Caco-2 (cell line): ENCODE measurements around the gene DDX60. TPM values are rescaled to one million over a fixed set of nuclear protein-coding genes. Genes with fewer than 3 reads are reported as not detected.

Experiments used
- BruUV-seq: library from RNA; stranded (reverse); fragments of 400-500 nt; replicated peaks from 2 replicates; lab custom pipeline; 2021; lab: Mats Ljungman, UMichigan
- CTCF ChIA-PET: fragments of 300-600 bp; sonication (Branson Sonifier 250); formaldehyde crosslinking; loops from one replicate; lab custom pipeline; 2022; ENCODE audit warnings: antibody characterized with exemption; lab: Charles Lee
- POLR2A ChIA-PET: fragments of 300-600 bp; sonication (Branson Sonifier 250); formaldehyde crosslinking; loops from one replicate; lab custom pipeline; 2022; ENCODE audit warnings: antibody characterized with exemption; lab: Charles Lee
- DNase-seq, 2 experiments: peaks; one replicate each; pipeline versions ENCODE4 v3.0.0 to v3.0.0-alpha.2; 2020 to 2022
- H3K27me3 ChIP-seq: replicated peaks from 2 replicates; pipeline ENCODE4 v1.6.0; 2011; ENCODE audit warnings: low read length; ENCODE audit not compliant: control insufficient read depth, insufficient read depth
- H3K36me3 ChIP-seq: 2 replicates; pipeline ENCODE4 v1.5.1; 2011; ENCODE audit warnings: low read length; ENCODE audit not compliant: control insufficient read depth, insufficient read depth
- H3K4me1 ChIP-seq: fragments of 250-450 bp; sonication (Bioruptor Pico); 2 replicates; pipeline ENCODE4 v1.5.1; 2020; ENCODE audit warnings: mild to moderate bottlenecking
- H3K4me3 ChIP-seq: 2 replicates; pipeline ENCODE4 v1.5.1; 2011; ENCODE audit warnings: low read depth, mild to moderate bottlenecking, control low read depth, low read length
- H3K9me3 ChIP-seq: fragments of 250-450 bp; sonication (Bioruptor Pico); 2 replicates; pipeline ENCODE4 v1.5.1; 2020; ENCODE audit warnings: mild to moderate bottlenecking, moderate library complexity
- H3K27ac Mint-ChIP-seq: one replicate; pipeline ENCODE4 v1.8.0; 2022; ENCODE audit warnings: mixed read lengths; ENCODE audit not compliant: unreplicated experiment
- H3K27me3 Mint-ChIP-seq: one replicate; pipeline ENCODE4 v1.8.0; 2022; ENCODE audit warnings: mixed read lengths; ENCODE audit not compliant: insufficient read depth, unreplicated experiment
- H3K36me3 Mint-ChIP-seq: one replicate; pipeline ENCODE4 v1.8.0; 2022; ENCODE audit warnings: mild to moderate bottlenecking, mixed read lengths; ENCODE audit not compliant: insufficient read depth, unreplicated experiment
- H3K4me1 Mint-ChIP-seq: one replicate; pipeline ENCODE4 v1.8.0; 2022; ENCODE audit warnings: low read depth, mixed read lengths; ENCODE audit not compliant: unreplicated experiment
- H3K4me3 Mint-ChIP-seq: one replicate; pipeline ENCODE4 v1.8.0; 2022; ENCODE audit warnings: mild to moderate bottlenecking, moderate library complexity, mixed read lengths; ENCODE audit not compliant: unreplicated experiment
- H3K9me3 Mint-ChIP-seq: one replicate; pipeline ENCODE4 v1.8.0; 2022; ENCODE audit warnings: mixed read lengths; ENCODE audit not compliant: unreplicated experiment
- CTCF ChIP-seq, 2 experiments: fragments of 200-600 bp in 1 of 2; IDR thresholded peaks; 1 replicate in 1 of 2; 2 replicates in 1 of 2; pipeline versions ENCODE4 v1.5.1 to v1.8.0; 2011 to 2022; ENCODE audit warnings: antibody characterized with exemption in 1 of 2, control low read depth in 1 of 2, inconsistent platforms in 1 of 2, low read depth in 1 of 2, low read length in 1 of 2, mild to moderate bottlenecking in 1 of 2, moderate library complexity in 1 of 2; ENCODE audit not compliant: insufficient read depth in 1 of 2, severe bottlenecking in 1 of 2, unreplicated experiment in 1 of 2
- intact Hi-C: fragments of 100-400 bp; cut with micrococcal nuclease; formaldehyde crosslinking; loops from one replicate; pipeline ENCODE4 v1.10.0; 2022; ENCODE audit not compliant: unreplicated experiment
- total RNA-seq: library from RNA; stranded (reverse); gene quantifications from 2 replicates; pipeline ENCODE4 v1.2.3, GENCODE V29; 2022

The DDX60 gene
- total RNA-seq, 1 experiment from 2014 or later, result 0.70 TPM

- POLR2A ChIA-PET, result no interaction called here
- Histone ChIP-seq H3K9me3 (no peaks in the 10 kb centered on the region), H3K4me1 (no peaks in the 10 kb centered on the region), H3K27me3 (no peaks in the 10 kb centered on the region), H3K4me3 (no peak overlapping the region), H3K36me3 (no peaks in the 10 kb centered on the region)
- no peak for TF ChIP-seq CTCF (IDR thresholded peaks at IDR 0.05; ENCODE audit: insufficient read depth in 1 of 2, low read depth in 1 of 2, low read length in 1 of 2, severe bottlenecking in 1 of 2, unreplicated experiment in 1 of 2)
- Mint-ChIP-seq H3K9me3 (no peaks in the 10 kb centered on the region), H3K36me3 (no peaks in the 10 kb centered on the region), H3K4me1 (no peaks in the 10 kb centered on the region), H3K4me3 (no peak overlapping the region), H3K27ac (no peak overlapping the region), H3K27me3 (no peaks in the 10 kb centered on the region)
- no peak for DNase-seq
- BruUV-seq, result no TSS peak
- CTCF ChIA-PET, result no interaction called here
- intact Hi-C loops, result no loop called here
Observed at GRCh38 chr4:168263039-168263438, 55.5 kb downstream of the DDX60 start.

- H3K27me3 ChIP-seq, result no peaks in the 10 kb centered on the region
- Mint-ChIP-seq H3K9me3 (no peaks in the 10 kb centered on the region), H3K4me3 (no peak overlapping the region), H3K27me3 (peaks cover 4% of the 10 kb centered on the region), H3K4me1 (no peaks in the 10 kb centered on the region), H3K36me3 (no peaks in the 10 kb centered on the region), H3K27ac (no peak overlapping the region)
- no peak for DNase-seq
- H3K36me3 ChIP-seq, result no peaks in the 10 kb centered on the region
- H3K9me3 ChIP-seq, result no peaks in the 10 kb centered on the region
- no peak overlapping the region for H3K4me3 ChIP-seq
- TF ChIP-seq CTCF (IDR thresholded peaks at IDR 0.05; ENCODE audit: insufficient read depth in 1 of 2, low read depth in 1 of 2, low read length in 1 of 2, severe bottlenecking in 1 of 2, unreplicated experiment in 1 of 2), result no peak
- no peaks in the 10 kb centered on the region for H3K4me1 ChIP-seq
- BruUV-seq, result no TSS peak
- POLR2A ChIA-PET, result no interaction called here
- CTCF ChIA-PET, result no interaction called here
- intact Hi-C loops, result no loop called here
Observed at GRCh38 chr4:168259096-168259495, 59.5 kb downstream of the DDX60 start.

- no peaks in the 10 kb centered on the region for H3K9me3 ChIP-seq
- no peaks in the 10 kb centered on the region for H3K9me3 Mint-ChIP-seq
- no TSS peak for BruUV-seq
- H3K36me3 Mint-ChIP-seq, result no peaks in the 10 kb centered on the region
- H3K27me3 ChIP-seq, result no peaks in the 10 kb centered on the region
- no peak overlapping the region for H3K4me3 Mint-ChIP-seq
- POLR2A ChIA-PET, result no interaction called here
- no peak for DNase-seq
- CTCF ChIA-PET, result no interaction called here
- no peaks in the 10 kb centered on the region for H3K4me1 Mint-ChIP-seq
- intact Hi-C loops, result no loop called here
- no peaks in the 10 kb centered on the region for H3K4me1 ChIP-seq
- H3K27ac Mint-ChIP-seq, result no peak overlapping the region
- peaks cover 7% of the 10 kb centered on the region for H3K27me3 Mint-ChIP-seq
- H3K36me3 ChIP-seq, result no peaks in the 10 kb centered on the region
- no peak for TF ChIP-seq CTCF (IDR thresholded peaks at IDR 0.05; ENCODE audit: insufficient read depth in 1 of 2, low read depth in 1 of 2, low read length in 1 of 2, severe bottlenecking in 1 of 2, unreplicated experiment in 1 of 2)
- no peak overlapping the region for H3K4me3 ChIP-seq
Observed at GRCh38 chr4:168257768-168258167, 60.8 kb downstream of the DDX60 start.
